ENCODE results near the gene IRAK3. TPM values are rescaled to one million over a fixed set of nuclear protein-coding genes. Genes with fewer than 3 reads are reported as not detected.
"Not testable (repeated sequence)": the region's sequence is repeated elsewhere in the genome, so short reads cannot be mapped to it uniquely, and the experiment has no call there.

IRAK3 gene
- total and polyA plus RNA-seq, 11 donors = 2.2 to 11.4 (median 4.7) TPM

DNA sequence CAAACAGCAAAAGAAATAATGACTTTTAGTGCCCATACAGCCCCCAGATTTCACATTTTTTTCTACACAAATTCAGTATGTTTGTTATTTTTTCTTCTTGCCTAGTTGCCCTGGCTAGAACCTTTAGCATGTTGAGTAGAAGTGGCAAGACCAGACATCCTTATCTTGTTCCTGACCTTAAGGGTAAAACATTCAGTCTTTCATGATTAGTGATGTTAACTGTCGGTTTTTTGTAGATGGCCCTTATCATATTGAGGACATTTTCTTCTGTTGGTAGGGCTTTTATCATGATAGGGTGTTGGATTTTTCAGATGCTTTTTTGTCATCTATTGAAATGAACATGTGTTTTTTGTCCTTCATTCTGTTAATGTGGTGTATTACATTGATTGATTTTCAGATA lies 17.1 kb downstream of the IRAK3 start:
- 61 to 74% (median 68%) methylated on average over 1 of the region's 1 CpG for WGBS, 4 donors
- DNase-seq = no peak
- ATAC-seq = no peak
- Histone ChIP-seq H3K4me3 (no peak overlapping the region), H3K36me3 (peaks cover 0 to 7% (median 0%) of the 10 kb centered on the region in 9 donors), H3K27ac (no peak overlapping the region), H3K27me3 (no peaks in the 10 kb centered on the region), H3K4me1 (peaks cover 0 to 7% (median 0%) of the 10 kb centered on the region in 12 donors), H3K9me3 (no peaks in the 10 kb centered on the region)
- intact Hi-C loops (cut with DNase I) = no loop called here
- TF ChIP-seq, protein P1, sequence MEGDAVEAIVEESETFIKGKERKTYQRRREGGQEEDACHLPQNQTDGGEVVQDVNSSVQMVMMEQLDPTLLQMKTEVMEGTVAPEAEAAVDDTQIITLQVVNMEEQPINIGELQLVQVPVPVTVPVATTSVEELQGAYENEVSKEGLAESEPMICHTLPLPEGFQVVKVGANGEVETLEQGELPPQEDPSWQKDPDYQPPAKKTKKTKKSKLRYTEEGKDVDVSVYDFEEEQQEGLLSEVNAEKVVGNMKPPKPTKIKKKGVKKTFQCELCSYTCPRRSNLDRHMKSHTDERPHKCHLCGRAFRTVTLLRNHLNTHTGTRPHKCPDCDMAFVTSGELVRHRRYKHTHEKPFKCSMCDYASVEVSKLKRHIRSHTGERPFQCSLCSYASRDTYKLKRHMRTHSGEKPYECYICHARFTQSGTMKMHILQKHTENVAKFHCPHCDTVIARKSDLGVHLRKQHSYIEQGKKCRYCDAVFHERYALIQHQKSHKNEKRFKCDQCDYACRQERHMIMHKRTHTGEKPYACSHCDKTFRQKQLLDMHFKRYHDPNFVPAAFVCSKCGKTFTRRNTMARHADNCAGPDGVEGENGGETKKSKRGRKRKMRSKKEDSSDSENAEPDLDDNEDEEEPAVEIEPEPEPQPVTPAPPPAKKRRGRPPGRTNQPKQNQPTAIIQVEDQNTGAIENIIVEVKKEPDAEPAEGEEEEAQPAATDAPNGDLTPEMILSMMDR (IDR thresholded peaks at IDR 0.05) = no peak
- TF ChIP-seq POLR2A (IDR thresholded peaks at IDR 0.05) = no peak

DNA sequence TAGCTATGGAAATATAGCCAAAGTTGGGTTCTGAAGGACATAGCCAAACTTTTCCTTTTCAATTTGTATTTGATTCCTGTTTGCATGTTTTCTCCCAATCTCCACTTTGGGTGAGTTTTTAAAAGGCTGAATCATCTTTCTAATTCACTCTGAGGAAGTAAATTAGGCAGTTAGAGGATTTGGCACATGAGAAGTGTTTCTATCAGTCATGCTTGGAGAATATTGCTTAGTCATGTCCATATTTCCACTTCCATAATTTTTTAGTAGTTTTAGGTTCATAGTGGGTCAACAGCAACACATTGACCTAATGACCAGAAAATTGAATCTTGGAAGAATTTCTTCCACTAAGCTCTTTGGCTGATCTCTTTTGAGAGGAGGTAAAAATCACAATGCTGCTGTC lies 21.8 kb downstream of the IRAK3 start:
- Histone ChIP-seq H3K27me3 (no peaks in the 10 kb centered on the region), H3K27ac (peak overlapping the region in 1 of 12 donors; percentile 33), H3K4me3 (no peak overlapping the region), H3K36me3 (peaks cover 0 to 21% (median 0%) of the 10 kb centered on the region in 9 donors), H3K9me3 (no peaks in the 10 kb centered on the region), H3K4me1 (peaks cover 0 to 17% (median 0%) of the 10 kb centered on the region in 12 donors)
- intact Hi-C loops (cut with DNase I) = no loop called here
- DNase-seq (no peak), ATAC-seq (no peak)
- TF ChIP-seq POLR2A (IDR thresholded peaks at IDR 0.05) = no peak
- TF ChIP-seq, protein P1 (IDR thresholded peaks at IDR 0.05) = no peak

DNA sequence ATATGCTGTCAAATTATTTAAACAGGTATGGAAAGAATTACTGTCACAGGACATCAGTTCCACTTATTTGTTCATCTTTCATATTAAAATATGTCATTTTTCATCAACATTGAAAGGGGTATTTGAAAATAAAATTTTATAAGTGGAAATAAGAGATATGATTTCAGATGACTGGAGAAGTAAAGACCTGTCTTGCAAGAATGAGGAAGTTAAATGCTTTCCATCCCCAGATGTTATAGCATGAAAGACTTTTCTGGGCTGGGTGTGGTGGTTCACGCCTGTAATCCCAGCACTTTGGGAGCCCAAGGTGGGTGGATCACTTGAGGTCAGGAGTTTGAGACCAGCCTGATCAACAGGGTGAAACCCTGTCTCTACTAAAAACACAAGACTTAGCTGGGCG lies 22.6 kb downstream of the IRAK3 start:
- H3K27ac ChIP-seq; intact Hi-C loops (cut with DNase I); H3K27me3 ChIP-seq; DNase-seq; H3K4me3 ChIP-seq; H3K9me3 ChIP-seq; ATAC-seq: not testable (repeated sequence)
- WGBS, 4 donors = 85 to 98% (median 94%) methylated on average over 2 of the region's 2 CpGs
- peaks cover 0 to 17% (median 0%) of the 10 kb centered on the region in 12 donors for H3K4me1 ChIP-seq
- H3K36me3 ChIP-seq = peaks cover 0 to 24% (median 5%) of the 10 kb centered on the region in 9 donors

DNA sequence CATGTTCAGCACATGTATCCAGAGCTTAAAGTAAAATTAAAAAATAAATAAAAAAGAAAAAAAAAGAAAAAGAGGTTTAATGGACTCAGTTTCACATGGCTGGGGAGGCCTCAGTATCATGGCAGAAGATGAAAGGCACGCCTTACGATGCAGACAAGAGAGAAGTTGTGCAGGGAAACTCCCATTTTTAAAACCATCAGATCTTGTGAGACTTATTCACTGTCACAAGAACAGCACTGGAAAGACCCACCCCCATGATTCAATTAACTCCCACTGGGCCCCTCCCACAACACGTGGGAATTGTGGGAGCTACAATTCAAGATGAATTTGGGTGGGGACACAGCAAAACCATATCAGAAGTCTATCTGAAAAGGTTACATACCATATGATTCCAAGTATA lies 24.0 kb downstream of the IRAK3 start:
- H3K4me3 ChIP-seq; H3K27me3 ChIP-seq; H3K9me3 ChIP-seq; H3K27ac ChIP-seq; intact Hi-C loops (cut with DNase I); DNase-seq; ATAC-seq: not testable (repeated sequence)
- peaks cover 0 to 31% (median 0%) of the 10 kb centered on the region in 12 donors for H3K4me1 ChIP-seq
- H3K36me3 ChIP-seq = peaks cover 0 to 32% (median 7%) of the 10 kb centered on the region in 9 donors
- 88 to 89% (median 88%) methylated on average over 3 of the region's 3 CpGs for WGBS, 4 donors

DNA sequence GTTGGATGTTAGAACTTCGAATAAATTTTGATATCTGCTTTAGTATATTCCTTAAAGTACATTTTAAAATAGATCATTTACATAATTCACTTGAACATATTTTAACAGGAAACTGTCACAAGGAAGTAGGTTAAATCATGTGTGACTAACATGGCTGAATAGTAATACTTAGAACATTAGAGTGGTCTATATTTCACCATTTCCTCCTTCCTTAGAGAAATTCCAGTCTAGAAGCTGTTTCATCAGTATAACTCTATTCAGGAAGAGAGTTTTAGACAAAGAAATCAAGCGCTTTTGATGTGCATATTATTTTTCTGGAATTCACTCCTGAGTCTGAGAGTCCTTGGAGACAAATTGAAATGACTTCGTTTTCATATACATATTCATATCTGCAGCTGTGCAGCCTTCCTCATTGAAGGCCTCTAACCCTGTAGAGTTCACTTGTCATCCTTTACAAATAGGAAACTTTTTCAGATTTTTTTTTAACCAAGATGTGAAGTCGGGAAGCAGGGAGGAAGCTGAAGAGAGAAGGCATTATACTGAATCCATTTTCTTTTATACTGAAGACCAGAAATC lies 28.4 kb downstream of the IRAK3 start:
- no peaks in the 10 kb centered on the region for H3K27me3 ChIP-seq
- WGBS, 4 donors = 73 to 82% (median 77%) methylated on average over 4 of the region's 4 CpGs
- peak overlapping the region in 1 of 12 donors; percentile 72 for H3K27ac ChIP-seq
- DNase-seq = no peak
- intact Hi-C loops (cut with DNase I) = no loop called here
- no peak for ATAC-seq
- peaks cover 0 to 15% (median 0%) of the 10 kb centered on the region in 12 donors for H3K9me3 ChIP-seq
- peaks cover 0 to 16% (median 0%) of the 10 kb centered on the region in 12 donors for H3K4me1 ChIP-seq
- H3K4me3 ChIP-seq = no peak overlapping the region
- H3K36me3 ChIP-seq = peaks cover 0 to 39% (median 16%) of the 10 kb centered on the region in 9 donors
- TF ChIP-seq, protein P1 (IDR thresholded peaks at IDR 0.05) = no peak
- TF ChIP-seq POLR2A (IDR thresholded peaks at IDR 0.05) = no peak
